ENCODE results near the gene RBM15B.

GRCh38 chr3:51380601-51381332 lies 10.3 kb upstream of the RBM15B start:
- TF ChIP-seq POLR2AphosphoS5 (IDR thresholded peaks at IDR 0.05; ENCODE audit: low read depth, low read length) (no peak), CTCF (IDR thresholded peaks at IDR 0.05) (no peak), TCF7L2 (IDR thresholded peaks at IDR 0.05; ENCODE audit: low read depth, low read length) (no peak), SIN3A (IDR thresholded peaks at IDR 0.05; ENCODE audit: borderline replicate concordance, insufficient read depth, low read depth, low read length) (no peak), REST (IDR thresholded peaks at IDR 0.05; ENCODE audit: insufficient read depth in 1 of 2, low read depth in 2 of 2, low read length in 1 of 2) (no peak)

All from Panc1 (cell line).